H1 (cell line): Measurements from ENCODE around the gene VSTM2B. TPM values are rescaled to one million over a fixed set of nuclear protein-coding genes. Genes with fewer than 3 reads are reported as not detected.

Experiments
- CTCF ChIP-seq, 3 experiments: IDR thresholded peaks; 1 replicate in 2 of 3; 2 replicates in 1 of 3; pipeline versions ENCODE4 v1.5.1 to v1.6.1; 2011; ENCODE audit warnings: low read length in 3 of 3, mild to moderate bottlenecking in 3 of 3, inconsistent platforms in 2 of 3, low read depth in 1 of 3, moderate library complexity in 1 of 3; ENCODE audit not compliant: insufficient read depth in 1 of 3; ENCODE audit errors: control extremely low read depth in 1 of 3
- EZH2 ChIP-seq: fragments of 200-600 bp; sonication (generic); IDR thresholded peaks from 2 replicates; pipeline ENCODE4 v1.7.1; 2012; ENCODE audit warnings: low read depth, mild to moderate bottlenecking, moderate library complexity, low read length, inconsistent platforms; ENCODE audit not compliant: severe bottlenecking
- JUN ChIP-seq: IDR thresholded peaks from 2 replicates; pipeline ENCODE4 v1.6.1; 2011; ENCODE audit warnings: low read depth, mild to moderate bottlenecking, improper control_type of control experiment, low read length
- KDM4A ChIP-seq: IDR thresholded peaks from one replicate; pipeline ENCODE4 v1.7.1; 2012; ENCODE audit warnings: low read depth, mild to moderate bottlenecking, moderate library complexity, low read length, inconsistent platforms; ENCODE audit not compliant: severe bottlenecking
- PHF8 ChIP-seq: fragments of 200-600 bp; sonication (generic); conservative IDR thresholded peaks from 2 replicates; pipeline ENCODE4 v1.7.1; 2012; ENCODE audit warnings: low read depth, mild to moderate bottlenecking, inconsistent platforms, low read length, moderate library complexity
- polyA plus RNA-seq, 7 experiments: library from polyadenylated mRNA; depleted of rRNA in 3 of 7; stranded (reverse) in 5 of 7; unstranded in 2 of 7; fragments of >200 nt in 5 of 7; fragments of 200-250 nt in 2 of 7; gene quantifications; 1 replicate in 5 of 7; 2 replicates in 1 of 7; 4 replicates in 1 of 7; pipeline versions ENCODE4 v1.2.1 to v1.2.3, GENCODE V29; 2011 to 2013; ENCODE audit warnings: missing spikeins in 2 of 7, mixed read lengths in 2 of 7
- total RNA-seq: library from RNA; stranded (reverse); fragmentation: NEBNext Ultra II Directional; extraction: Animal tissue kit (Norgen Biotek cat#: 25700); gene quantifications from 2 replicates; pipeline ENCODE4 v1.2.1, GENCODE V29; 2021

VSTM2B gene
- total and polyA plus RNA-seq, 2 of the 8 experiments (the other 6 are each of a cell fraction or from before 2014, with no cell fraction given): 0.82 to 1.5 TPM

DNA sequence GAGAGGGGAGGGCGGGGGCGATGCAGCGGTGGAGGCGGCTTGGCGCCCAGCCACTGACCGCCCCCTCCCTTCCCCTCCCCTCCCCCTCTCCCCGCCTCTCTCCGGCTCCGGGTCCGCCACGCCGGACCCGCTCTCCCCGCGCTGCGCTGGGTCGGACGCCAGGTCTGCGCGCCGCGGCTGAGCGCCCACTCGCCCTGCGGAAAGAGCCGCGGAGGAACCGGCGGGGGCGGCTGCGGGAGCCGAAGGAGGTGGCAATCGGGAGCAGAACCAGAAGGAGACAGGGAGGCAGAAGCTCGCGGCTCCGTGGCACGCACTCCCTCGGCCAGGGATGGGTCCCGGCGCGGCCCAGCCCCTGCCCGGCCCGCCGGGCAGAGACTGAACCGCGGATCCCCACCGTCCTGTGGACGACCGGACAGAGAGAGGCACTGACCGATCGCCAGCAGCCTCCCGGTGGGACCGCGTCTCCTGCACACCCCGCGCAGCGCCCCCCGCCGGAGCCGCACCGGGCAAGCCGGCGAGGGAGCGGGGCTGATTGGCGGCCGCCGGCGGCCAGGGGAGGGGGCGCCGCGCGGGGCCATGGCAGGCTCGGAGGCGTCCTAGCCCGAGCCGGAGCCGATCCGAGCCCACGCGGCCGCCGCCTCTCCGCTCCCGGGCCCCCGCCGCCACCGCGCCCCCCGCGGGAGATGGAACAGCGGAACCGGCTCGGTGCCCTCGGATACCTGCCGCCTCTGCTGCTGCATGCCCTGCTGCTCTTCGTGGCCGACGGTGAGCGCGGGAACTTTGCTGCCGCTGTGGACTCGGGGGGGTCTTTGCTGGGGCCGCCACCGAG is at the start of gene VSTM2B (continued):
- peak in 1 of 3 experiments; percentile 7; a peak in 1 of 4 replicates for TF ChIP-seq CTCF (IDR thresholded peaks at IDR 0.05; ENCODE audit: control extremely low read depth in 1 of 3, insufficient read depth in 1 of 3, low read depth in 1 of 3, low read length in 3 of 3)
- TF ChIP-seq PHF8: no peak
- TF ChIP-seq KDM4A: peak; percentile 86
- peak; percentile 13 for TF ChIP-seq EZH2
- TF ChIP-seq JUN: no peak
